Measurements from ENCODE around the gene LHFPL3.

DNA sequence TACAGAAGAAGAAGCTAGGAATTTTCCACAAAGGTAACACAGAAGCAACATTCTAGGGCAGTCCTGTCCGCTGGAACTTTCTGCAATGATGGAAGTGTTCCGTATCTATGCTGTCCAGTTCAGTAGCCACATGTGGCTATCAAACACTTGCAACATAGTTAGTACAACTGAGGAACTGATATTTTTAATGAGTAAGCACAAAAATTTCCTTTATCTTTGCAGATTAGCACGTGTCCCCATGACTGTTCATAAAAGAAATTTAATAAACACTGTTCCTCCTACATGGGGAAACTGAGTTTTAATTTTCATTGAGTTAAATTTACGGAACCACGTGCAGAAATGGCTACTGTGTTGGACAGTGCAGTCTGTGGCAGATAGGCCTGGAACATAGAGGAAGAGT, 349.2 kb downstream of the LHFPL3 start:
- TF ChIP-seq, protein P1, sequence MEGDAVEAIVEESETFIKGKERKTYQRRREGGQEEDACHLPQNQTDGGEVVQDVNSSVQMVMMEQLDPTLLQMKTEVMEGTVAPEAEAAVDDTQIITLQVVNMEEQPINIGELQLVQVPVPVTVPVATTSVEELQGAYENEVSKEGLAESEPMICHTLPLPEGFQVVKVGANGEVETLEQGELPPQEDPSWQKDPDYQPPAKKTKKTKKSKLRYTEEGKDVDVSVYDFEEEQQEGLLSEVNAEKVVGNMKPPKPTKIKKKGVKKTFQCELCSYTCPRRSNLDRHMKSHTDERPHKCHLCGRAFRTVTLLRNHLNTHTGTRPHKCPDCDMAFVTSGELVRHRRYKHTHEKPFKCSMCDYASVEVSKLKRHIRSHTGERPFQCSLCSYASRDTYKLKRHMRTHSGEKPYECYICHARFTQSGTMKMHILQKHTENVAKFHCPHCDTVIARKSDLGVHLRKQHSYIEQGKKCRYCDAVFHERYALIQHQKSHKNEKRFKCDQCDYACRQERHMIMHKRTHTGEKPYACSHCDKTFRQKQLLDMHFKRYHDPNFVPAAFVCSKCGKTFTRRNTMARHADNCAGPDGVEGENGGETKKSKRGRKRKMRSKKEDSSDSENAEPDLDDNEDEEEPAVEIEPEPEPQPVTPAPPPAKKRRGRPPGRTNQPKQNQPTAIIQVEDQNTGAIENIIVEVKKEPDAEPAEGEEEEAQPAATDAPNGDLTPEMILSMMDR (IDR thresholded peaks at IDR 0.05) = no peak
- no peak for TF ChIP-seq EZH2 (IDR thresholded peaks at IDR 0.05; ENCODE audit: borderline replicate concordance, insufficient read depth, low read depth, low read length, poor library complexity, severe bottlenecking)

Data from B cell (primary cell).